ENCODE measurements around the gene DIDO1.

The DIDO1 gene

GRCh38 chr20:62951143-62951895 is 25.0 kb upstream of the DIDO1 start:
- no peak for DNase-seq (ENCODE audit: low read depth)

GRCh38 chr20:62950741-62951140 is 24.4 kb upstream of the DIDO1 start:
- DNase-seq (ENCODE audit: low read depth) = no peak

GRCh38 chr20:62949962-62950361 is 23.7 kb upstream of the DIDO1 start:
- no peak for DNase-seq (ENCODE audit: low read depth)

GRCh38 chr20:62949153-62949821 is 23.0 kb upstream of the DIDO1 start:
- no peak for DNase-seq (ENCODE audit: low read depth)

GRCh38 chr20:62947532-62948300 is 21.4 kb upstream of the DIDO1 start:
- DNase-seq (ENCODE audit: low read depth) = no peak

- no peak for DNase-seq (ENCODE audit: low read depth)
Observed at GRCh38 chr20:62946918-62947317, 20.6 kb upstream of the DIDO1 start.

GRCh38 chr20:62945771-62946339 is 19.6 kb upstream of the DIDO1 start:
- DNase-seq (ENCODE audit: low read depth) = no peak

- no peak for DNase-seq (ENCODE audit: low read depth)
Observed at GRCh38 chr20:62944746-62945145, 18.4 kb upstream of the DIDO1 start.

- no peak for DNase-seq (ENCODE audit: low read depth)
Observed at GRCh38 chr20:62944184-62944583, 17.9 kb upstream of the DIDO1 start.

GRCh38 chr20:62943396-62943795 is 17.1 kb upstream of the DIDO1 start:
- no peak for DNase-seq (ENCODE audit: low read depth)

GRCh38 chr20:62942456-62942855 is 16.2 kb upstream of the DIDO1 start:
- no peak for DNase-seq (ENCODE audit: low read depth)

- DNase-seq (ENCODE audit: low read depth) = no peak
Observed at GRCh38 chr20:62941792-62942191, 15.5 kb upstream of the DIDO1 start.

GRCh38 chr20:62940875-62941274 is 14.6 kb upstream of the DIDO1 start:
- DNase-seq (ENCODE audit: low read depth) = no peak

GRCh38 chr20:62938105-62938888 is 12.0 kb upstream of the DIDO1 start, which contains the start of gene GID8:
TSS of gene GID8 (plus strand) at chr20:62938147. CDS start at chr20:62941503, 3,356 bp downstream.
- DNase-seq (ENCODE audit: low read depth) = no peak

GRCh38 chr20:62937268-62938104 is 11.2 kb upstream of the DIDO1 start:
- peak; percentile 85 for DNase-seq (ENCODE audit: low read depth)

- DNase-seq (ENCODE audit: low read depth) = no peak
Observed at GRCh38 chr20:62935968-62936585, 9.8 kb upstream of the DIDO1 start.

- DNase-seq (ENCODE audit: low read depth) = no peak
Observed at GRCh38 chr20:62935204-62935967, 9.1 kb upstream of the DIDO1 start.

- no peak for DNase-seq (ENCODE audit: low read depth)
Observed at GRCh38 chr20:62933966-62934365, 7.7 kb upstream of the DIDO1 start.

- DNase-seq (ENCODE audit: low read depth) = no peak
Observed at GRCh38 chr20:62931464-62931863, 5.2 kb upstream of the DIDO1 start.
